GM21619 (cell line): ENCODE data around the gene STK17B.

Source experiments
- ATAC-seq: cut with Tn5 transposase; IDR thresholded peaks from one replicate; pipeline ENCODE4 v1.9.1; 2021; ENCODE audit not compliant: unreplicated experiment

STK17B gene

GRCh38 chr2:196159221-196159892 is 12.0 kb downstream of the STK17B start:
- no peak for ATAC-seq

GRCh38 chr2:196155575-196155974 is 15.8 kb downstream of the STK17B start:
- no peak for ATAC-seq

DNA sequence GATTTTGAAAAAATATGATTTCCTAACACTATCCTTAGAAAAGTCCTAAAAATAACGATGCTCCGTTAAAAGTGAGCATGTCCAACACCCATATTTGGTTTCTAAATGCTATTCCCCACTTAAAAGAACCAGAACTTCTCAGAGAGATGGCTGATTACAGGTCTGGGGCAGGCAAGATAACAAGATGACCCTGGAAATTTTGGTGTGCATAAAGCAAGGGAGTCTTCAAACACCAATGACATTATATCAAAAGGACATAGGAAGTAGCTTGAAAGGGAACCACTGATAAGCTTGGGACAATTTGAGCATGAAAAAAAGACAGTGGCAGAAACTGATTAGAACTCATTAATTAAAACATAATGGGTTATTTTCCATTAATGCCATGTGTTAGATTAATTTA is 17.9 kb downstream of the STK17B start:
- no peak for ATAC-seq

GRCh38 chr2:196149948-196150347 is 21.4 kb downstream of the STK17B start:
- ATAC-seq: no peak

DNA sequence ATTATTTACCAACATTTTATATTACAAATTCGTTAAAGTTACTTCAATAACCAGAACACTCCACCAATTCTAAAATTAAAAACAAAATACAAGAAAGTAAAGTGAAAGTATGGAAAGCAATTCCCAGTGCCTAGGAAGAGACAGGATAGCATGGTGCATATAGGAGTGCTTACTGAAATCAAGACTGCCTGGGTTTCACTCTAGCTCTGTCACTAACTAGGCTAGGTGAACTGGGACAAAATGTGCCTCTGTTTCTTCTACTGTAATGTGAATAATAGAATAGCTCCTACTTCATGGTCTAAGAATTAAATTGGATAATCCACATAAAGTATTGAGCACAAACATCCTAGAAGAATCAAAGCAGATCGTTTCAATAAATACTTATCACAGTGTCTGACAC is 22.6 kb downstream of the STK17B start:
- ATAC-seq: no peak

GRCh38 chr2:196145256-196145655 is 26.1 kb downstream of the STK17B start:
- no peak for ATAC-seq

DNA sequence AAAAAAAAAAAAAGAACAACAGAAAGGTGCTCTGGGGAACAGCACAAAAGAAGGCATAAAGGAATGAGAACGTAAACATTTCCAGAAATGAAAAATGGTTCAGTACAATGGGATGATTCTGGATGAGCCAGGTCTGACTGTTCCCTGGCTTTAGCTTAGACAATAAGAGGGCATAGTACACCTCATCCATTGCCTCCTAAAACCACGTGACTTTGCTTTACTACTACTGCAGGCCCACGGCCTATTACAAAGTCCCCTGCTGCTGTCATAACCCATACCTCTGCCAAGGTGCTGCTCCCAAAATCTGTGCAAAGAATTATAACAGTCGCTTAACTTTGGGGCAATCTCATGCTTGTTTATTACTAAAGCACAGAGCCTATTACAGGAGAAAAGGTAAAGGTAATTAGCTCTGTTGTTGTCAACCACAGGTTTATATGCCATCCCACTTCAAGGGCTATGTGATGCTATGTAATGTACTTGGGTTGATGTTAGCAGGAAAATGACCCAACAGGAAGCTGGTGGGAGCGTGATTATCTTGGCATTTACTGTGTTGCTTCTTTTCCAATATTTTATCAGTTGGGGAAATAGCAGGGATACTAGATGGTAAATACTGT is 26.8 kb downstream of the STK17B start:
- ATAC-seq: no peak

DNA sequence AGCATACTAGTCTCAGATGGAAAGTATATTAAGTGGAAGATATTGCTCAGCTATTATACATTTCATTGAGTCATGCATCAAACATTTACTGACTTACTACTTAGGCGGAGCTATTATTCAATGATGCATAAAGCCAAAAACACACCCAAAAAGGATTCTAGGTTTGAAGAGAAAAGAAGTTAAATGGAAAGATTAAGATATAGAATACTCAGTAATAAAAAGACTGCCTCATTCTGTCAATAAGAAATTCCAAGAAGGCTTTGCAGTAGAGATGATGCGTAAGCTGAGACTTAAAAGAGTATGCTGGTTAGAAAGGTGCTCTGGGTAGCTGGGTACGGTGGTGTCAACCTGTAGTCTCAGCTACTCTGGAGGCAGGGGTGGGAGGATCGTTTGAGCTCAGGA is 27.6 kb downstream of the STK17B start:
- no peak for ATAC-seq

DNA sequence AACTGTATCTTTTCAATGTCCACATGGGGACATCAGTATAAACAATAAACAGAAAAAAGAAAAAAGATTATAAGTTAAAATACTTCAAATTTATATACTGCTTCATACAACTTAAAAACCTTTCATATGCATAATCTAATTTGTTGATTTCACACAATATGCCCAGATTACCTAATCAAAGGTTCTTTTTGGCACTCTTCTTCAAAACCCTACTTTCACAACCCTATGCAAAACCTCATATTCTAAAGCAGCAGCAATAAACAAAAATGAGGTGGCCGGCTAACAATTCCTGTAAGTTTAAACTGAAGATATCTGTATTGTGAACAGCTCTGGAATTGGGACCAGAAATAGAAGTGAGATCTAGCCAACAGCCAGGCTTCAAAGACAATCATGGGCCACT is 28.6 kb downstream of the STK17B start:
- ATAC-seq: no peak

DNA sequence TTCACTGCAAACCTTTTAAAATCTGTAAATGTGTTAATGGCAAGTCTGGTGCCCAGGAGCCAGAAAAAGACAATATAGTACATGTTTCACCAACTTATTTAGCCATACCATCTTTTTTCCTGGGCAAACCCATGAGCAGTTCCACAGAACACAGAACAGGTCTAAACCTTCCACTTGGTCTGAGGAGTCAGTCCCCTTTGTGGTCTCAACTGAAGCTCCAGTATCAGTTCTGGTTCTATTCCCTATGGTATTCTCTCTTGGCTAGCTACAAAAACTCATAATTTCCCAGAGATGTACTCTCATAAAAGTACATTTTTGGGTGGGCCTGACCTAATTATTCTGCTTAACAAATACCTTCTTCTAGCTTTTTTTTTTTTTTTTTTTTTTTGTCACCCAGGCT is 31.2 kb downstream of the STK17B start:
- no peak for ATAC-seq

- no peak for ATAC-seq
These were observed 34.1 kb downstream of the STK17B start for GRCh38 chr2:196137271-196137670.

DNA sequence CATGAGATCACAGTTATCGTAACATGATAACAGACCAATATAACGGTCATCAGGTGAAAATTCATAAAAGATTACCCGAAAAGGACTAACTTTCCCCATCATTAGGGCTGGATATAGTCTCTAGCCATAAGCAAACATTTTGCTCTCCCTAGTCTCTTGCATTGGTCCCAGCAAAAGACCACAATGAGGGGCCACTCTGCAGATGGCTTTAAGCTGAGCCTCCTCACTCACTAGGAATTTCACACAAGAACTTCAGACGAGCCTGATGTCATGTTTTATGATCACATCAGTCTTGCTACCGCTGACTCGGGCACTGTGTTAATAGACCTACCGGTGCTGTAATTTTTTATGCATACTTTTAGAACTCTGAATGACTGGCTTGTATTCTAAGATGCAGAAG is 35.2 kb downstream of the STK17B start:
- ATAC-seq: no peak

DNA sequence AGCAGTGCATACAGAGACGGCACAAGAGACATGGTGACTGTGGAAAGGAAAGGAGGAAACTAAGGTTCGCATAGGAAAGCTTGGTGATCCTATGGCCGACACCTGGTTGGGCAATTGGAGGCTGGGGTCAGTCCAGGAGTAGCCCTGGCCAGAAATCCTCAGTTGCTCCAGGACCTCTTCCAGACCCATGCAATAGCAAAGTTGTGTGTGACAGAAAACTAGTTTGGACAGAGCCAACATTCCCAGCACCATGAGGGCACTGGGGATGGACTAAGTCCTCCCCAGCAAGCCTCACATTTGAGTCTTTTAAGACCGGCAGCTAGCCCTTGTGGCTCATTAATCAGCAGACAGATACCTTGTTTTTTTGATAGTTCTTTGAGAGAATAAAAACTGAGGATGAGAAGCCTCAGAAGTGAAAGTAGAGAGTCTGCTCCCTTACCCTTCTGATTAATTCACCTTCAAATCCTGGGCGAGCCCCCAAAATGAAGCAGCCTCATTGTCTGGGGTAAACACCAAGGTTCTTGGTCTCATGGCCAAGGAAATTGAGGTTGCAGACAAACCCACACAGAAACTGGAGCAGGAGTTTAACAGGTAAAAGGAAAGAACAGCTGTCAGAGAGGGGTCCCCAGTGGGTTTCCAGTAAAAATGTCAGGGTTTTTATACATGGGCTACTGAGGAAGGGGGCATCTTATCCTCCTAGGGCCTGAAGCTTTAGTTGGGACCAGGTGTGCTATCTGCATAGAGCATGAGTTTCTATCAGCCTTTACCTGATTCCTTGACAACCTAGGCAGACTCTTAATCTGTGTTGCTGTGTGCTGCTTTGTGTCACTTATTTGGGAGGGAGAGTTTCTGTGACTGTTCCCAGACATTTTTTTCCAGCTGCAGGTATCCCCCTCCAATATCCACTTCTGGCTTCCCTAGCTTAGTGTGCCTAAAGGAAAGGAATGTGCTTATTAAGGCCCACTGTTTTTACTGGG is 39.1 kb downstream of the STK17B start:
- no peak for ATAC-seq

- no peak for ATAC-seq
These were observed 39.9 kb downstream of the STK17B start for GRCh38 chr2:196131384-196131937.

- ATAC-seq: no peak
These were observed 41.1 kb downstream of the STK17B start for GRCh38 chr2:196130039-196130825.

DNA sequence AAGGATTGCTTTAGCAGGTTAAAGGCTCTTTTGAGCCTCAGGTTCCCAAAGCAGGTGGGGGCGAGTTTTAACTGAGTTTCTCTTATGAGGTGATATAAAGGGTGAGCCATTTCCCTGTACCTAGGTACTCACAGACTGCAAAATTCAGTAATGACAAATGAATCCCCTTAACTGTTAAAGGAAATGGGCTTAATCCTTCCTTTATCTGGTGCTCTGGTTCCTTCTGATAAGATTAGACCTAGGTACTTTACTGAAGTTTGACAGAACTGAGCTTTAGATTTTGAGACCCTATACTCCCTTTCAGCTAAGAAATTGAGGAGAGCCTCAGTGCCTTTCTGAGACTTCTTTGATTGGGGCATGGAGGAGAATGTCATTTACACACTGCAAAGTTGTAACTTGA is 42.6 kb downstream of the STK17B start:
- ATAC-seq: no peak

- no peak for ATAC-seq
These were observed 45.8 kb downstream of the STK17B start for GRCh38 chr2:196125596-196125995.

GRCh38 chr2:196123679-196124373 is 47.6 kb downstream of the STK17B start:
- no peak for ATAC-seq

DNA sequence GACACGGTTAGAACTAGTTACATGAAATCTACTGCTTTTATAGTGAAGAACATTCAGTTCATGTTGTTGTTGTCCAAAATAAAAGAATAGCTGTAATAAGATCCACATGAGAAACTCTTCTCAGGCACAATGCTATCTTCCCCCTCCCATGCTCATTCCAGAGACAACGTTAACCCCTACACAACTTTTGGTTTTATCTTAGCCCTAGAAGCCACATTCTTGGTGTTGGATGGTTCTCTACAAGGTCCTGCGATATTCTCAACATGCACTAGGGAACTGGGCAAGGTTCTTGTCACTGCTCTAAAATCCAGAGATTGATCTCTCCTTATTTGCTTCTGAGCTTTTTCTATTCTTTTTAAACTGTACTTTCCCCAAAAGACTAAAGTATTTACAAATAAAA is 51.5 kb downstream of the STK17B start:
- no peak for ATAC-seq

GRCh38 chr2:196117214-196117705 is 54.1 kb downstream of the STK17B start:
- no peak for ATAC-seq
